ENCODE results near the gene ZNF234. TPM values are rescaled to one million over a fixed set of nuclear protein-coding genes. Genes with fewer than 3 reads are reported as not detected.

ZNF234 gene
- total RNA-seq, 1 experiment from 2014 or later = 9.6 TPM

GRCh38 chr19:44204772-44205171 is 63.4 kb downstream of the ZNF234 start:
- peaks cover 15% of the 10 kb centered on the region for H3K4me1 Mint-ChIP-seq (ENCODE audit: insufficient read depth, unreplicated experiment)
- peaks cover 9% of the 10 kb centered on the region for H3K36me3 Mint-ChIP-seq (ENCODE audit: insufficient read depth, unreplicated experiment)
- no peak overlapping the region for H3K4me3 Mint-ChIP-seq (ENCODE audit: unreplicated experiment)
- no peak for TF ChIP-seq CTCF (IDR thresholded peaks at IDR 0.05; ENCODE audit: unreplicated experiment)
- H3K27me3 Mint-ChIP-seq (ENCODE audit: insufficient read depth, unreplicated experiment) = no peaks in the 10 kb centered on the region
- no peak for DNase-seq (ENCODE audit: unreplicated experiment)
- ChIA-PET CTCF (no interaction called here), POLR2A (no interaction called here)
- H3K9me3 Mint-ChIP-seq (ENCODE audit: unreplicated experiment) = peaks cover 14% of the 10 kb centered on the region
- no TSS peak for BruUV-seq (replicated peaks)
- no peak overlapping the region for H3K27ac Mint-ChIP-seq (ENCODE audit: low read depth, unreplicated experiment)
- intact Hi-C loops (cut with micrococcal nuclease) = no loop called here

- Mint-ChIP-seq H3K4me1 (ENCODE audit: insufficient read depth, unreplicated experiment) (peaks cover 13% of the 10 kb centered on the region), H3K4me3 (ENCODE audit: unreplicated experiment) (peak overlapping the region; percentile 99), H3K36me3 (ENCODE audit: insufficient read depth, unreplicated experiment) (peaks cover 9% of the 10 kb centered on the region), H3K27ac (ENCODE audit: low read depth, unreplicated experiment) (peak overlapping the region; percentile 99), H3K27me3 (ENCODE audit: insufficient read depth, unreplicated experiment) (no peaks in the 10 kb centered on the region), H3K9me3 (ENCODE audit: unreplicated experiment) (peaks cover 14% of the 10 kb centered on the region)
- no TSS peak for BruUV-seq (replicated peaks)
- POLR2A ChIA-PET = interaction anchor here (0.6 to 3.1 kb wide), 15 partner anchors 9 to 293 kb away, joined by 3 to 40 read pairs (median 5); partner anchors contain the start of genes ZNF112, ZNF180, ZNF225 and ZNF226
- DNase-seq (ENCODE audit: unreplicated experiment) = peak; percentile 98
- CTCF ChIA-PET = interaction anchor here (1.3 kb wide), 1 partner anchor 10 kb away, joined by 4 read pairs; no protein-coding TSS in a partner anchor
- intact Hi-C loops (cut with micrococcal nuclease) = no loop called here
- TF ChIP-seq CTCF (IDR thresholded peaks at IDR 0.05; ENCODE audit: unreplicated experiment) = no peak
These were observed 65.9 kb downstream of the ZNF234 start for GRCh38 chr19:44207126-44207803.

Other genes starting within 250 kb of the ZNF234 start
- gene ZNF45, start 206.3 kb upstream of the ZNF234 start, total RNA-seq (2022) = 8.1 and 9.9 TPM in 2 replicates
- gene ZNF221, start 190.3 kb upstream of the ZNF234 start, total RNA-seq (2022) = 1.2 and 1.8 TPM in 2 replicates
- gene ZNF155, start 157.4 kb upstream of the ZNF234 start, total RNA-seq (2022) = 4.2 and 6.7 TPM in 2 replicates
- gene ZNF230, start 138.6 kb upstream of the ZNF234 start, total RNA-seq (2022) = 2.9 and 4.0 TPM in 2 replicates
- 3.3 and 4.3 TPM in 2 replicates for gene ZNF222, start 116.2 kb upstream of the ZNF234 start, total RNA-seq (2022)
- 0.56 and 0.59 TPM in 2 replicates for gene ZNF223, start 89.5 kb upstream of the ZNF234 start, total RNA-seq (2022)
- 2.5 and 3.8 TPM in 2 replicates for gene ZNF284, start 69.4 kb upstream of the ZNF234 start, total RNA-seq (2022)
- 17.8 and 22.7 TPM in 2 replicates for gene ZNF224, start 47.2 kb upstream of the ZNF234 start, total RNA-seq (2022)
- 3.6 and 5.7 TPM in 2 replicates for gene ZNF225, start 28.2 kb upstream of the ZNF234 start, total RNA-seq (2022)
- 23.4 and 32.5 TPM in 2 replicates for gene ZNF226, start 23.5 kb downstream of the ZNF234 start, total RNA-seq (2022)
- gene ZNF227, start 71.0 kb downstream of the ZNF234 start, total RNA-seq (2022) = 22.6 and 29.0 TPM in 2 replicates
- 0.10 TPM in 1 of 2 replicates, not detected in the other for gene ZNF233, start 118.3 kb downstream of the ZNF234 start, total RNA-seq (2022)
- gene ZNF235, start 163.5 kb downstream of the ZNF234 start, total RNA-seq (2022) = 2.7 and 3.7 TPM in 2 replicates
- 5.4 and 5.7 TPM in 2 replicates for gene ZNF112, start 215.1 kb downstream of the ZNF234 start, total RNA-seq (2022)

Data from MCF 10A (cell line).